ENCODE measurements around the gene CPNE8. TPM values are rescaled to one million over a fixed set of nuclear protein-coding genes. Genes with fewer than 3 reads are reported as not detected.
A peak's percentile ranks its signal among the peaks of the same experiment; 100 is the strongest.

CPNE8 gene
- total RNA-seq (2014; rRNA removed; shearing (Covaris generic)) = 2.6 and 5.8 TPM in 2 replicates

- peak; percentile 28 for DNase-seq (ENCODE audit: low spot score)
These were observed at the start of gene CPNE8 for GRCh38 chr12:38905480-38906351. TSS of gene CPNE8 (minus strand) at chr12:38905591. CDS start at chr12:38905534, 57 bp downstream.

DNA sequence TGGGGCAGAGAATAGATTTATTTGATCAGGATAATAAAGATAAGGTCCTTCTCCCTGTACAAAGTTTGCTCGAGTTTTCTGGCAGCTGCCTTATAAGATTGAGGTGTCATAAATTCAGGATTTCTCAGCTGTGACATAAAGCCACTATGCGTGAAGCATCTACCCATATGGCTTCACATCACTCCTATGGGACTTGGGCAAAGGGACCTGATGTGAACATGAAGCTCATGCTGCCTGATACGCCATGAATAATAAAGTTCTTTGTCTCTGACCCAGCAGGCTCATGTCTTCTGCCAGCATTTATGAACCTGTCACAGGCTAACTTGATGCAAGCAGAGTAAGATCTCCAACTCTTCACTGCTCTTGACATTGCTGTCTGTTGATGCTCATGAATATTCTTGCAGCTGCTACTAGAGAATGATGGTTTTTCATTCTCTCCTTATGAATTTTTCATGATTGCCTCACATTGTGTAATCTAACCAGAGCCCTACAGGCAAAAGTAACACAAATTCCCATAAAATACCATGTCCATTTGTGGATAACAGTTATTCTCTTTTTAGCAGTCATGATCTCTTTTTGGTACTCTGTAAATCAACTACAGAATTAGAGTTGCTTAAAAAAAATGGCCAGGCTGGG, 49.0 kb upstream of the CPNE8 start:
- DNase-seq (ENCODE audit: low spot score) = no peak

DNA sequence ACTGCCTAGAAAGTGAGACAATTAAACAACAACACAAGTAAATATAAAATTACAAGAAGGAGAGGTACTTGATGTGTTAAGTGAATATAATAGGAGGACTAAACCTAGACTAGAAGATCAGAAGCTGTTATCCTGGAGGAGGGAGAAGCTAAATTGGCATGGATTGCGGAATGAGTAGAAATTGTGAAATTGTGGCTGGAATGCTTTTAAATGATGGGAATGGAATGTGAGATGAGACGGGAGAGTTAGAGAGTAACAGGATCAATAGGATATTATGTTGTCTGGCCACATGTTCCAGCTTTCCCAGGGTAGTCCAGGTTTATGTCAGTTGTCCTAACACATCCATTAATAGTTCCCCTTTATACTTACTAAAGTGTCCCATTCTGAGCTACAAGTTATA, 44.0 kb upstream of the CPNE8 start:
- DNase-seq (ENCODE audit: low spot score) = no peak

- DNase-seq (ENCODE audit: low spot score) = no peak
These were observed 29.3 kb upstream of the CPNE8 start for GRCh38 chr12:38934686-38935085.

DNA sequence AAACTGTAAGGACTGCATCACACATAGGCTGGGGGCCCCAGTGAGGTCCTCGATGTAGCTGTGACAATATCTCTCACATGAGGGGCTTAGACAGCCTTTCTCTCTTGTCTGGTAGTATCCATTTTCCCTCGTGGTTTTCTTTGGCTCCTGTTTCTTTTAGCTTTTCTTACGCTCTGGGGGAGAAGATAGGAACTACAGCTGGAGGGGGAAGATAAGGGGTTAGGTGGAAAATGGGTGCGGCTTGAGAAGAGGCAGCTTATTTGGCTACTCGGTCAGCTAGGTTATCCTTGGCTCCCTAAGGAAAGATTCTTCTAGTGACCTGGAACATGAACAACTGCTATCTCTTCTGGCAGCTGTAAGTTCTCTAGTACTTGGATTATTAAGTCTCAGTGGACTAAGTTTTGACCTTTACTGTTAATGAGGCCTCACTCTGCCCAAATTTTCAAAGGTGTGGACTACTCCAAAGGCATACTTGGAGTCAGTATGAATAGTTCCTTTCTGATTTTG, 28.7 kb upstream of the CPNE8 start:
- no peak for DNase-seq (ENCODE audit: low spot score)

DNA sequence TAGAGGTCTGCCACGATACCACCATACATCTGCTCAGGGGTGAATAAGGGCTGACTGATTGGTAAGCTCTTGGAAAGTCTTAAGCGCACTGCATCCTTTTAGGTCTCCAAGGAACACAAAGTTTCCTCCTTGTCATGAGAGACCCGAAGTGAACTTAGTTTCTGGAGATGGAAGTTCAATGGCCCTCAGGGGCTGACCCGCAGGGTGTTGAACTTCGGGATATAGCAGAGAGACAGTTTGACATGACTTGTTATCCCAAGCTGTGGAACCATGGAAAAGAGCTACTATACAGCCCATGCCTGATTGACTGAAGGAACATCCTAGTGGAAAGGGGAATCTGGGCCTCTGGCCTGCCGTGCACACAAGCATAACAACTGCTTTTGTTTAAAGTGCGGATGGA, 26.9 kb upstream of the CPNE8 start:
- no peak for DNase-seq (ENCODE audit: low spot score)

DNA sequence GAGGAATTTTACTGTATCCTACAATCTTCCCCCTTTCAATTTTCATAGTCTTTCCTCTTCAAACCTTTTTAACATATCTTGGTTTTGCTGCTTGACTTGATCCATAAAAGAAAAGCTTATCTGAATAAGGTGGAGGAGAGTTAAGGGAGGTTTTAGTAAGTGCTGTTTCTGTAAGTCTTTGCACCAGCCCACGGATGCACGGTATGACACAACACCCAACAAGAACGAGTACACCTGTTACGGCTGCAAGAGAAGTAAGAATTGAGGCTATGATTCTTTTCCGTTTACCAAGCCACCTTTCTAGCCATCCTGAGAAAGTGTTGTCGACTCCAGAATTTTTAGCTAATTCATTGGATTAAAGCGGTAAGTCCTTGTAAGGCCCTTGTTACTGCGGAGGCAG, 26.1 kb upstream of the CPNE8 start:
- no peak for DNase-seq (ENCODE audit: low spot score)

- DNase-seq (ENCODE audit: low spot score) = no peak
These were observed 25.6 kb upstream of the CPNE8 start for GRCh38 chr12:38930990-38931389.

- DNase-seq (ENCODE audit: low spot score) = no peak
These were observed 21.1 kb upstream of the CPNE8 start for GRCh38 chr12:38926501-38926900.

GRCh38 chr12:38921025-38921677, 15.8 kb upstream of the CPNE8 start:
- peak; percentile 84 for DNase-seq (ENCODE audit: low spot score)

GRCh38 chr12:38919191-38919590, 13.8 kb upstream of the CPNE8 start:
- no peak for DNase-seq (ENCODE audit: low spot score)

DNA sequence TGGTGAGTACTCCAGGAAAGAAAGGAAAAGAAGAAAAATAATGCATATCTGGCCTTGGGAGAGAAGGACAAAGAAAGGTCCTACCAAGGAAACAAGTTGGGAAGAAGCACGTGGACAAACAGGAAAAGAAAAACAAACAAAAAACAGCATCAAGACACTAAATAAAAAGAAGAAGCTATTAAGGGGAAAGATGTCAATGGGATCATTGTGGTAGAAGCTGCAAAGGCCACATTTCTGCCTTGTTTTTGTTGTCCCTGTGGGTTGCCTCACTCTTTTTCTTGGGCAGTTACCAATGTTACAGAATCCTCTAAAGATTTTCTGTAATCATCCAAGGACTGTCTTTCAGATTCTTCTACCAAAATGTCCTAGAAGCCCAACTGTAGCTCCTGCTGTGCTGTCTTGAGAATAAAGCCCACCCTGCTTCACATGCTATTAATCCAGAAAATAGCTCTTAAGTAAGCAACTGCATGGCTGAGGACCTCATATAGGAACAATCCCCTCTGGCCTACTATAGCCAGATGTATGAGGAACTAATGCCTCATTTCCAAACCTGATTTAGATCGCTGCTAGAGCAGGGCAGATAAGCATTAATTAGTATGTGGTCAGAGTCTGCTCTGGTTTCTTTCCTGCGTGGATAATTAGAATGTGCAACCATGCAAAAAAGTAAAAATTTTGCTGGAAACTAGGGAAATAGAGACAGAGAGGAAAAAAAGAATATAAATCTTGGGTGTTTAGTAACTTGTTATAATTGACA, 10.2 kb upstream of the CPNE8 start:
- DNase-seq (ENCODE audit: low spot score) = no peak

DNA sequence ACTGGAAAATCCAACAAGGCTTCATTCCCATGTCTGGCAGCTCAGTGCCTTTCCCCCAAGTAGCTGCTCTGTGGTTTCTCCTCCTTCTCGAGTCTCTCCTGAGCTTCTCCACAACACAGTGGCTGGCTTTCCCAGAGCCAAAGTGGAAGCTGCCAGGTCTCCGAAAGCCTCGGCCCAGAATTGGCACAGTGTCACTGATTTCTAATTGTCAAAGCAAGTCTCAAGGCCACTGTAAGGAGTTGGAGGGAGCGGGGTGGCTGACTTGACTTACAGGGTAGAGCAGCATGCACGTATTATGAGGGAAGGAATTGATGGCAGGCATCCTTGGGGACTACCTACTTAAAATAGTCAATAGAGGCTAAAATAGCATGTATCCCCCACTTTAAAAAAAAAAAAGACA, 6.7 kb upstream of the CPNE8 start:
- no peak for DNase-seq (ENCODE audit: low spot score)

GRCh38 chr12:38911611-38912010, 6.2 kb upstream of the CPNE8 start:
- no peak for DNase-seq (ENCODE audit: low spot score)

GRCh38 chr12:38907201-38907923, 2.0 kb upstream of the CPNE8 start:
- no peak for DNase-seq (ENCODE audit: low spot score)

- DNase-seq (ENCODE audit: low spot score) = peak; percentile 61
These were observed 1.2 kb upstream of the CPNE8 start for GRCh38 chr12:38906482-38907200.

DNA sequence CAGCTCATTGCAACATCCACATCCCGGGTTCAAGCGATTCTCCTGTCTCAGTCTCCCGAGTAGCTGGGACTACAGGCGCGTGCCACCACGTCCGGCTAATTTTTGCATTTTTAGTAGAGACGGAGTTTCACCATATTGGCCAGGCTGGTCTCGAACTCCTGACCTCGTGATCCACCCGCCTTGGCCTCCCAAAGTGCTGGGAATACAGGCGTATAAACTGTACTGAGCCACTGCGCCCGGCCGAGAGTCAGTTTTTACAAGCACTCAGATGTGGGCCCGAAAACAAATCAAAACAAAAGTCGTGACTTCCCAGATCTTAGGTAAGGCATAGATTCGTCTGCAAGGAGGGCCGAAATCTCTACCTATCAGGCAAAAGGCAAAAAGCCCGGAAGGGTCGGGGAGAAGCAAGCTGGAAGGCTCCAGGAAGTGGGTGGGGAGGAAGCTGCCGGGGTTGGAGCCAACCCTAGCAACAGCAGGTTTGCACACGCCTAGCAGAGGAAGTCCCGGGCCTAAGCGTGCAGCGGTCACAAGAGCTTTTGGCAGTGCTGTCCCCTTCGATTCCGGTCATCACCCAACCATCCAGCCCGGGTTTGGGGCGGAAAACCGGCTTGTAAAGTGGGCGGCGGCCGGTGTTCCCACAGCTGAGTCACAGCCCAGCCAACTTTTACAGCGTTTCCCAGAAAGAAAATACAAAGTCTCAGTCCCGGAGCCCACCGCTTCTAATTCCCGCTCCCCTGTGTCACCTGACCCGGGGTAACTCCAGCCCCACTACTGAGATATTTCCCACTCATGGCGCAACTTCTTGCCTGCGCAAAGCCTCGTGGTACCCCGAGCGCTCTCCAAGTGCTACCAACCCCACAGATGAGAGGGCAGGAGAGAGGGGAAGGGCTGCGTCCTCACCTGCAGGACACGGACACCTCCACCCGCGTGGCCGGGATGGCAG, 583 bp downstream of the CPNE8 start:
- peak; percentile 48 for DNase-seq (ENCODE audit: low spot score)

GRCh38 chr12:38903596-38903995, 1.8 kb downstream of the CPNE8 start:
- DNase-seq (ENCODE audit: low spot score) = no peak
